ENCODE measurements around the gene SVBP. TPM values are rescaled to one million over a fixed set of nuclear protein-coding genes. Genes with fewer than 3 reads are reported as not detected.
A peak's percentile ranks its signal among the peaks of the same experiment; 100 is the strongest.

SVBP gene
- total and polyA plus RNA-seq, 10 donors: 15.1 to 41.7 (median 21.7) TPM

GRCh38 chr1:42847721-42848460 lies 30.7 kb upstream of the SVBP start:
- Histone ChIP-seq H3K4me3 (peak overlapping the region in 4 of 8 donors; percentile 70 to 96 (median 84)), H3K27ac (no peak overlapping the region), H3K27me3 (replicated peaks in 1 of 7) (no peaks in the 10 kb centered on the region), H3K36me3 (peaks cover 0 to 39% (median 17%) of the 10 kb centered on the region in 6 donors), H3K9me3 (peaks cover 0 to 12% (median 2%) of the 10 kb centered on the region in 8 donors), H3K4me1 (peaks cover 10 to 60% (median 23%) of the 10 kb centered on the region in 6 donors)
- no peak for TF ChIP-seq POLR2A (IDR thresholded peaks at IDR 0.05)
- no peak for TF ChIP-seq CTCF (IDR thresholded peaks at IDR 0.05 in 8 of 11, conservative IDR thresholded peaks at IDR 0.05 in 3 of 11)
- TF ChIP-seq POLR2AphosphoS5 (IDR thresholded peaks at IDR 0.05): no peak
- 52 to 73% (median 61%) methylated on average over 6 of the region's 6 CpGs for WGBS, 5 donors
- DNase-seq: no peak
- intact Hi-C loops (cut with DNase I; ENCODE audit: low total_unique reads): no loop called here

- intact Hi-C loops (cut with DNase I; ENCODE audit: low total_unique reads): no loop called here
- Histone ChIP-seq H3K36me3 (peaks cover 0 to 44% (median 20%) of the 10 kb centered on the region in 6 donors), H3K27me3 (replicated peaks in 1 of 7) (no peaks in the 10 kb centered on the region), H3K4me1 (peaks cover 10 to 54% (median 23%) of the 10 kb centered on the region in 6 donors), H3K9me3 (peaks cover 0 to 12% (median 2%) of the 10 kb centered on the region in 8 donors), H3K4me3 (peak overlapping the region; percentile 62 to 96 (median 82)), H3K27ac (peak overlapping the region in 6 of 8 donors; percentile 64 to 91 (median 85))
- WGBS, 5 donors: 5 to 9% (median 8%) methylated on average over 6 of the region's 6 CpGs
- TF ChIP-seq POLR2A (IDR thresholded peaks at IDR 0.05) (no peak), POLR2AphosphoS5 (IDR thresholded peaks at IDR 0.05) (no peak), CTCF (IDR thresholded peaks at IDR 0.05 in 8 of 11, conservative IDR thresholded peaks at IDR 0.05 in 3 of 11) (no peak)
- DNase-seq: no peak
Observed at GRCh38 chr1:42847111-42847595, 30.0 kb upstream of the SVBP start.

GRCh38 chr1:42846257-42847110 lies 29.3 kb upstream of the SVBP start, which contains the start of gene ZNF691:
Gene ZNF691 (plus strand): TSS chr1:42846613. CDS start chr1:42849659, 3,046 bp downstream.
- Histone ChIP-seq H3K27ac (peak within 1 kb of the TSS; percentile 64 to 91 (median 84)), H3K9me3 (peaks cover 0 to 7% (median 2%) of the 10 kb centered on the region in 8 donors), H3K36me3 (peaks cover 0 to 44% (median 17%) of the 10 kb centered on the region in 6 donors), H3K4me1 (peaks cover 10 to 47% (median 23%) of the 10 kb centered on the region in 6 donors), H3K27me3 (replicated peaks in 1 of 7) (no peaks in the 10 kb centered on the region), H3K4me3 (peak within 1 kb of the TSS; percentile 62 to 96 (median 82))
- DNase-seq: peak; percentile 95
- intact Hi-C loops (cut with DNase I; ENCODE audit: low total_unique reads): no loop called here
- TF ChIP-seq CTCF (IDR thresholded peaks at IDR 0.05 in 8 of 11, conservative IDR thresholded peaks at IDR 0.05 in 3 of 11) (peak; percentile 17 to 78 (median 47)), POLR2A (IDR thresholded peaks at IDR 0.05) (no peak), POLR2AphosphoS5 (IDR thresholded peaks at IDR 0.05) (peak; percentile 95 to 96 (median 96))
- whole genome bisulfite sequencing, 5 donors: 0 to 1% (median 1%) methylated on average over 27 to 50 of the region's 50 CpGs

Data from spleen (tissue), 11 donors.